PFSK-1 (cell line): ENCODE measurements around the gene WDR45.

Experiments
- FOXP2 ChIP-seq: optimal IDR thresholded peaks from 2 replicates; pipeline ENCODE3; 2011; ENCODE audit warnings: borderline replicate concordance, control low read depth, inconsistent platforms; ENCODE audit not compliant: insufficient read depth; ENCODE audit errors: extremely low read length, extremely low read depth
- POLR2AphosphoS5 ChIP-seq: IDR thresholded peaks from 2 replicates; pipeline ENCODE4 v1.6.1; 2012; ENCODE audit warnings: low read depth, mild to moderate bottlenecking, control low read depth, low read length, moderate library complexity
- SIN3A ChIP-seq: IDR thresholded peaks from 2 replicates; pipeline ENCODE4 v1.6.1; 2012; ENCODE audit warnings: mild to moderate bottlenecking, low read length, moderate library complexity, borderline replicate concordance; ENCODE audit not compliant: insufficient read depth
- TAF1 ChIP-seq: IDR thresholded peaks from 2 replicates; pipeline ENCODE4 v1.6.1; 2012; ENCODE audit warnings: low read length, control low read depth, borderline replicate concordance; ENCODE audit not compliant: insufficient read depth
- TF ChIP-seq, protein P1 (sequence below), 2 experiments: IDR thresholded peaks; 2 replicates each; pipeline versions ENCODE4 v1.6.1 to v1.8.0; 2011 to 2012; ENCODE audit warnings: low read depth in 2 of 2, low read length in 2 of 2, control low read depth in 1 of 2, inconsistent platforms in 1 of 2, mild to moderate bottlenecking in 1 of 2, moderate library complexity in 1 of 2; ENCODE audit not compliant: insufficient read depth in 1 of 2

DNA sequence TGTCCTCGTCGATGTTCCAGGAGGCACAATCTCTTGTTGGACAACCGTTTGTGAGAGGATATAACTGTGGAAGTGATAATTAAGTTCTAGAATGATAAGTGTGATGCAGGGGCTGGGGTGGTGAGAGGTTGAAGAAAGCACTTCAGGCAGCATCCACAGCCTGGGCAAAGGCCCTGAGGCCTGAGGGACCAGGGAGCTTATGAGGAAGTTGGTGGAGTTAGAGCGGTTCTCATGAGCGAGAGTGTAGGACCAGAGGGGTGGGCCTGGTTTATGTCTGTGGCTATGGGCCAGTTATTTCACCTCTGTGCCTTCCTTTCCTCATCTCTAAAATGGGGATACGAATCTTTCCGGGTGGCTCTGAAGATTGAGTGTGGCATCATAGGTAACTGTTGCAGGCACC, 18.2 kb downstream of the WDR45 start:
- TF ChIP-seq TAF1: no peak
- no peak for TF ChIP-seq POLR2AphosphoS5
- no peak for TF ChIP-seq FOXP2
- TF ChIP-seq, protein P1, sequence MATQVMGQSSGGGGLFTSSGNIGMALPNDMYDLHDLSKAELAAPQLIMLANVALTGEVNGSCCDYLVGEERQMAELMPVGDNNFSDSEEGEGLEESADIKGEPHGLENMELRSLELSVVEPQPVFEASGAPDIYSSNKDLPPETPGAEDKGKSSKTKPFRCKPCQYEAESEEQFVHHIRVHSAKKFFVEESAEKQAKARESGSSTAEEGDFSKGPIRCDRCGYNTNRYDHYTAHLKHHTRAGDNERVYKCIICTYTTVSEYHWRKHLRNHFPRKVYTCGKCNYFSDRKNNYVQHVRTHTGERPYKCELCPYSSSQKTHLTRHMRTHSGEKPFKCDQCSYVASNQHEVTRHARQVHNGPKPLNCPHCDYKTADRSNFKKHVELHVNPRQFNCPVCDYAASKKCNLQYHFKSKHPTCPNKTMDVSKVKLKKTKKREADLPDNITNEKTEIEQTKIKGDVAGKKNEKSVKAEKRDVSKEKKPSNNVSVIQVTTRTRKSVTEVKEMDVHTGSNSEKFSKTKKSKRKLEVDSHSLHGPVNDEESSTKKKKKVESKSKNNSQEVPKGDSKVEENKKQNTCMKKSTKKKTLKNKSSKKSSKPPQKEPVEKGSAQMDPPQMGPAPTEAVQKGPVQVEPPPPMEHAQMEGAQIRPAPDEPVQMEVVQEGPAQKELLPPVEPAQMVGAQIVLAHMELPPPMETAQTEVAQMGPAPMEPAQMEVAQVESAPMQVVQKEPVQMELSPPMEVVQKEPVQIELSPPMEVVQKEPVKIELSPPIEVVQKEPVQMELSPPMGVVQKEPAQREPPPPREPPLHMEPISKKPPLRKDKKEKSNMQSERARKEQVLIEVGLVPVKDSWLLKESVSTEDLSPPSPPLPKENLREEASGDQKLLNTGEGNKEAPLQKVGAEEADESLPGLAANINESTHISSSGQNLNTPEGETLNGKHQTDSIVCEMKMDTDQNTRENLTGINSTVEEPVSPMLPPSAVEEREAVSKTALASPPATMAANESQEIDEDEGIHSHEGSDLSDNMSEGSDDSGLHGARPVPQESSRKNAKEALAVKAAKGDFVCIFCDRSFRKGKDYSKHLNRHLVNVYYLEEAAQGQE (IDR thresholded peaks at IDR 0.05; ENCODE audit: insufficient read depth in 1 of 2, low read depth in 2 of 2, low read length in 2 of 2): no peak
- TF ChIP-seq SIN3A: no peak
